Measurements from ENCODE around the gene CSNK2A1. TPM values are rescaled to one million over a fixed set of nuclear protein-coding genes. Genes with fewer than 3 reads are reported as not detected.

The CSNK2A1 gene
- total and polyA plus RNA-seq, 4 donors: 17.0 to 60.3 (median 39.7) TPM

GRCh38 chr20:588476-588875 is 44.9 kb upstream of the CSNK2A1 start:
- Histone ChIP-seq H3K9me3 (ENCODE audit: control insufficient read depth in 4 of 4, low read length in 3 of 4) (no peaks in the 10 kb centered on the region), H3K27me3 (ENCODE audit: control insufficient read depth in 4 of 4, insufficient read depth in 4 of 4, low read length in 3 of 4) (peaks cover 0 to 2% (median 0%) of the 10 kb centered on the region in 4 donors), H3K4me3 (ENCODE audit: low read depth in 1 of 3, low read length in 3 of 3) (no peak overlapping the region), H3K27ac (ENCODE audit: low read depth in 1 of 2, low read length in 2 of 2) (no peak overlapping the region), H3K4me1 (ENCODE audit: control insufficient read depth in 4 of 4, insufficient read depth in 4 of 4, low read length in 3 of 4) (no peaks in the 10 kb centered on the region), H3K36me3 (ENCODE audit: control insufficient read depth in 4 of 4, insufficient read depth in 3 of 4, low read depth in 1 of 4, low read length in 3 of 4) (no peaks in the 10 kb centered on the region), H3K9ac (ENCODE audit: low read depth in 1 of 2, low read length in 2 of 2) (no peak overlapping the region)
- DNase-seq (ENCODE audit: low spot score): no peak
- TF ChIP-seq HNF4G (IDR thresholded peaks at IDR 0.05) (no peak), GABPA (IDR thresholded peaks at IDR 0.05 in 1 of 2, conservative IDR thresholded peaks at IDR 0.05 in 1 of 2) (no peak), FOXA1 (IDR thresholded peaks at IDR 0.05) (no peak), TAF1 (conservative IDR thresholded peaks at IDR 0.05) (no peak), FOXA2 (IDR thresholded peaks at IDR 0.05) (no peak), RAD21 (IDR thresholded peaks at IDR 0.05) (no peak), CTCF (IDR thresholded peaks at IDR 0.05; ENCODE audit: low read depth, low read length, missing input control) (no peak), RXRA (IDR thresholded peaks at IDR 0.05) (no peak), ZBTB33 (IDR thresholded peaks at IDR 0.05) (no peak), EGR1 (IDR thresholded peaks at IDR 0.05; ENCODE audit: low read depth in 2 of 2) (no peak), REST (IDR thresholded peaks at IDR 0.05) (no peak), YY1 (IDR thresholded peaks at IDR 0.05) (no peak), HNF4A (conservative IDR thresholded peaks at IDR 0.05) (no peak), SP1 (IDR thresholded peaks at IDR 0.05) (no peak), JUND (IDR thresholded peaks at IDR 0.05) (no peak), NR2F2 (IDR thresholded peaks at IDR 0.05) (no peak)
- TF ChIP-seq, protein P1, sequence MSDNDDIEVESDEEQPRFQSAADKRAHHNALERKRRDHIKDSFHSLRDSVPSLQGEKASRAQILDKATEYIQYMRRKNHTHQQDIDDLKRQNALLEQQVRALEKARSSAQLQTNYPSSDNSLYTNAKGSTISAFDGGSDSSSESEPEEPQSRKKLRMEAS (IDR thresholded peaks at IDR 0.05): no peak
- TF ChIP-seq, protein P2, sequence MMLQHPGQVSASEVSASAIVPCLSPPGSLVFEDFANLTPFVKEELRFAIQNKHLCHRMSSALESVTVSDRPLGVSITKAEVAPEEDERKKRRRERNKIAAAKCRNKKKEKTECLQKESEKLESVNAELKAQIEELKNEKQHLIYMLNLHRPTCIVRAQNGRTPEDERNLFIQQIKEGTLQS (IDR thresholded peaks at IDR 0.05): no peak
- WGBS: 57% methylated on average over 3 of the region's 3 CpGs
